Measurements from ENCODE around the gene CDK14.
"Not testable (repeated sequence)": the region's sequence is repeated elsewhere in the genome, so short reads cannot be mapped to it uniquely, and the experiment has no call there.

- TF ChIP-seq, protein P1, sequence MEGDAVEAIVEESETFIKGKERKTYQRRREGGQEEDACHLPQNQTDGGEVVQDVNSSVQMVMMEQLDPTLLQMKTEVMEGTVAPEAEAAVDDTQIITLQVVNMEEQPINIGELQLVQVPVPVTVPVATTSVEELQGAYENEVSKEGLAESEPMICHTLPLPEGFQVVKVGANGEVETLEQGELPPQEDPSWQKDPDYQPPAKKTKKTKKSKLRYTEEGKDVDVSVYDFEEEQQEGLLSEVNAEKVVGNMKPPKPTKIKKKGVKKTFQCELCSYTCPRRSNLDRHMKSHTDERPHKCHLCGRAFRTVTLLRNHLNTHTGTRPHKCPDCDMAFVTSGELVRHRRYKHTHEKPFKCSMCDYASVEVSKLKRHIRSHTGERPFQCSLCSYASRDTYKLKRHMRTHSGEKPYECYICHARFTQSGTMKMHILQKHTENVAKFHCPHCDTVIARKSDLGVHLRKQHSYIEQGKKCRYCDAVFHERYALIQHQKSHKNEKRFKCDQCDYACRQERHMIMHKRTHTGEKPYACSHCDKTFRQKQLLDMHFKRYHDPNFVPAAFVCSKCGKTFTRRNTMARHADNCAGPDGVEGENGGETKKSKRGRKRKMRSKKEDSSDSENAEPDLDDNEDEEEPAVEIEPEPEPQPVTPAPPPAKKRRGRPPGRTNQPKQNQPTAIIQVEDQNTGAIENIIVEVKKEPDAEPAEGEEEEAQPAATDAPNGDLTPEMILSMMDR (IDR thresholded peaks at IDR 0.05; ENCODE audit: low read depth, low read length) = not testable (repeated sequence)
- TF ChIP-seq EZH2phosphoT487 (IDR thresholded peaks at IDR 0.05; ENCODE audit: low read depth) = not testable (repeated sequence)
Observed at GRCh38 chr7:90639683-90640082, 43.6 kb downstream of the CDK14 start.

All from OCI-LY3 (cell line).